OCI-LY3 (cell line): Measurements from ENCODE around the gene HRCT1.

Experiments
- H2AFZ ChIP-seq: fragments of 200-600, 300-600 bp; shearing (Covaris generic); 2 replicates; pipeline ENCODE4 v1.6.0; 2014; ENCODE audit warnings: antibody characterized with exemption, low read depth, low read length
- H3K27ac ChIP-seq: fragments of 200-600, 300-600 bp; sonication (generic); 2 replicates; pipeline ENCODE4 v1.5.1; 2014; ENCODE audit warnings: mild to moderate bottlenecking, low read length, moderate library complexity, mixed read lengths
- H3K27me3 ChIP-seq: fragments of 200-600, 300-600 bp; sonication (generic); 2 replicates; pipeline ENCODE4 v1.6.1; 2014; ENCODE audit warnings: low read depth, low read length, mixed read lengths
- H3K36me3 ChIP-seq: fragments of 200-600, 300-600 bp; sonication (generic); replicated peaks from 2 replicates; pipeline ENCODE3; 2014; ENCODE audit warnings: low read depth, low read length, mixed read lengths
- H3K4me1 ChIP-seq: fragments of 300-600, 200-600 bp; sonication (generic); 2 replicates; pipeline ENCODE4 v1.6.1; 2014; ENCODE audit warnings: low read length, mixed read lengths
- H3K4me2 ChIP-seq: fragments of 200-600, 300-600 bp; sonication (generic); 2 replicates; pipeline ENCODE4 v1.6.1; 2014; ENCODE audit warnings: low read length, mixed read lengths
- H3K4me3 ChIP-seq: fragments of 300-600, 200-600 bp; sonication (generic); 2 replicates; pipeline ENCODE4 v1.5.1; 2014; ENCODE audit warnings: antibody characterized with exemption, mild to moderate bottlenecking, low read length, moderate library complexity
- H3K79me2 ChIP-seq: fragments of 300-600, 200-600 bp; shearing (Covaris generic); 2 replicates; pipeline ENCODE4 v1.6.1; 2014; ENCODE audit warnings: mild to moderate bottlenecking, low read length, mixed read lengths
- H3K9ac ChIP-seq: fragments of 300-600, 200-600 bp; shearing (Covaris generic); 2 replicates; pipeline ENCODE4 v1.6.0; 2014; ENCODE audit warnings: mild to moderate bottlenecking, low read length, moderate library complexity
- H3K9me3 ChIP-seq: fragments of 200-600, 300-600 bp; shearing (Covaris generic); 2 replicates; pipeline ENCODE4 v1.6.1; 2014; ENCODE audit warnings: low read length, mixed read lengths; ENCODE audit not compliant: insufficient read depth
- H4K20me1 ChIP-seq: fragments of 200-600, 300-600 bp; sonication (generic); 2 replicates; pipeline ENCODE4 v1.6.1; 2016; ENCODE audit warnings: low read length, mixed read lengths; ENCODE audit not compliant: insufficient read depth
- EZH2phosphoT487 ChIP-seq: fragments of 200-600 bp; shearing (Covaris generic); IDR thresholded peaks from 2 replicates; pipeline ENCODE4 v1.6.1; 2018; ENCODE audit warnings: antibody characterized with exemption, mixed run types, low read depth
- TF ChIP-seq, protein P1 (sequence below): fragments of 200-600, 300-600 bp; sonication (generic); IDR thresholded peaks from 2 replicates; pipeline ENCODE4 v1.5.1; 2014; ENCODE audit warnings: antibody characterized with exemption, low read length, low read depth

Gene HRCT1

DNA sequence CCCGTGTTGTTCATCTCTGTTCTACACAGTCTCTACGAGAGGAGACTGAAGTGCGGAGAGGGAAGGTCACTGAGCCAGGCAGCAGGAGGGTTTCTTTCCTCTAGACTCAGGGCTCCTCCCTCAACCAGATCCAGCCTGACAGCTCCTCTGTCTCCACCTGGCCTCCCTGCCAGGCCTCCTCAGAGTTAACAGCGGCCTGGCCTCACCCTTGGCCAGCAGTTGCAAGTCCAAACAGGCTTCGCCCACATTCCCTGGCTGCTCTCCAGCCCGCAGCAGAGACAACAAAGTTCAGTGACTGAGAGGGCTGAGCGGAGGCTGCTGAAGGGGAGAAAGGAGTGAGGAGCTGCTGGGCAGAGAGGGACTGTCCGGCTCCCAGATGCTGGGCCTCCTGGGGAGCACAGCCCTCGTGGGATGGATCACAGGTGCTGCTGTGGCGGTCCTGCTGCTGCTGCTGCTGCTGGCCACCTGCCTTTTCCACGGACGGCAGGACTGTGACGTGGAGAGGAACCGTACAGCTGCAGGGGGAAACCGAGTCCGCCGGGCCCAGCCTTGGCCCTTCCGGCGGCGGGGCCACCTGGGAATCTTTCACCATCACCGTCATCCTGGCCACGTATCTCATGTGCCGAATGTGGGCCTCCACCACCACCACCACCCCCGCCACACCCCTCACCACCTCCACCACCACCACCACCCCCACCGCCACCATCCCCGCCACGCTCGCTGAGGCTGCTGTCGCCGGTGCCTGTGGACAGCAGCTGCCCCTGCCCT, at the start of gene HRCT1:
HRCT1 (plus strand) TSS at position 291 of the 768 bp plus-strand sequence; CDS start at position 377, 86 bp downstream.
- no peaks in the 10 kb centered on the region for H3K36me3 ChIP-seq
- peaks cover 5% of the 10 kb centered on the region; the same call in 1 of the 2 replicates for H3K4me1 ChIP-seq
- no peaks in the 10 kb centered on the region for H4K20me1 ChIP-seq
- no peak within 1 kb of the TSS for H2AFZ ChIP-seq
- no peaks in the 10 kb centered on the region for H3K9me3 ChIP-seq
- no peaks in the 10 kb centered on the region for H3K79me2 ChIP-seq
- no peak within 1 kb of the TSS for H3K4me3 ChIP-seq
- no peak within 1 kb of the TSS for H3K27ac ChIP-seq
- TF ChIP-seq EZH2phosphoT487, result no peak
- TF ChIP-seq, protein P1, sequence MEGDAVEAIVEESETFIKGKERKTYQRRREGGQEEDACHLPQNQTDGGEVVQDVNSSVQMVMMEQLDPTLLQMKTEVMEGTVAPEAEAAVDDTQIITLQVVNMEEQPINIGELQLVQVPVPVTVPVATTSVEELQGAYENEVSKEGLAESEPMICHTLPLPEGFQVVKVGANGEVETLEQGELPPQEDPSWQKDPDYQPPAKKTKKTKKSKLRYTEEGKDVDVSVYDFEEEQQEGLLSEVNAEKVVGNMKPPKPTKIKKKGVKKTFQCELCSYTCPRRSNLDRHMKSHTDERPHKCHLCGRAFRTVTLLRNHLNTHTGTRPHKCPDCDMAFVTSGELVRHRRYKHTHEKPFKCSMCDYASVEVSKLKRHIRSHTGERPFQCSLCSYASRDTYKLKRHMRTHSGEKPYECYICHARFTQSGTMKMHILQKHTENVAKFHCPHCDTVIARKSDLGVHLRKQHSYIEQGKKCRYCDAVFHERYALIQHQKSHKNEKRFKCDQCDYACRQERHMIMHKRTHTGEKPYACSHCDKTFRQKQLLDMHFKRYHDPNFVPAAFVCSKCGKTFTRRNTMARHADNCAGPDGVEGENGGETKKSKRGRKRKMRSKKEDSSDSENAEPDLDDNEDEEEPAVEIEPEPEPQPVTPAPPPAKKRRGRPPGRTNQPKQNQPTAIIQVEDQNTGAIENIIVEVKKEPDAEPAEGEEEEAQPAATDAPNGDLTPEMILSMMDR, result no peak
- H3K27me3 ChIP-seq, result peaks cover 14% of the 10 kb centered on the region; the same call in 1 of the 2 replicates
- H3K4me2 ChIP-seq, result no peak within 1 kb of the TSS
- no peak within 1 kb of the TSS for H3K9ac ChIP-seq

DNA sequence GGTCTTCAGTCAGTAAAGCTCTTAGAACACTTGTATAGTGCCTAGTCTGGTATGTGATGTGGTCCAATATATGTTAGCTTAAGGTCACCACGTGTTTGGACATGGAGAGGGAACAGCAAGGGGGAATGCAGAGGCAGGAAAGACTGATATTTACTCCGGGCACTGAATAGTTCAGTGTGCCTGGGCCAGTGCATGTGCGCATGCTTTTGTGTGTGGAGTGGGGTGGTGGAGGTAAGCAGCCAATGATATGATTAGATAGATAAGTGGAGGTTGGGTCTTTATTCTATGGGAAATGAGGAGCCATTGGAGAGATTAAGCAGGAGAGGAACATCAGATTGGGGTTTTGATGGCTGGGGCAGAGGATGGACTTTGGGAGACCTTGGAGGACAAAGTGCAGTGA, 49.8 kb upstream of the HRCT1 start:
- Histone ChIP-seq H3K27ac (no peak overlapping the region), H3K27me3 (no peaks in the 10 kb centered on the region), H3K36me3 (no peaks in the 10 kb centered on the region), H3K4me2 (no peak overlapping the region), H3K9ac (no peak overlapping the region), H3K4me3 (no peak overlapping the region), H3K79me2 (no peaks in the 10 kb centered on the region), H2AFZ (no peak overlapping the region), H3K4me1 (no peaks in the 10 kb centered on the region), H3K9me3 (no peaks in the 10 kb centered on the region), H4K20me1 (no peaks in the 10 kb centered on the region)
- TF ChIP-seq, protein P1, result no peak
- no peak for TF ChIP-seq EZH2phosphoT487

DNA sequence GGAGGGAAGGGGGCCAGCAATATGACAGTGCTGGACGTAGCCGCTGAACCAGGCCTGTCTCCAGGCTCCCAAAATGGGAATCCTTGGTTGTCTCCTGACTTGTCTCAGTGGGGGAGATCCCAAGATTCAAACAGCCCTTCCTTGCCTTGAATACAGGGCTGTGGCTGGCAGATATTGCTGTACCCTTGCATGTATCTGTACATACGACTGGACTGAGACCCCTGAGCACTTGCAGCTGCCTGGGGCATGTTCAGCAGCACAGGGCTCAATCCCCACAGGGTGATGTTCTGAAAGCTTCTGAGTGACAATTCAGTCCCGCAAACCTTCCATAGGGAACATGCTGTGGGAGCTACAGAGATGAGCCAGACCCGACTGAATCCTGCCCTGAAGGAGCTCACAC, 49.1 kb upstream of the HRCT1 start:
- H3K27me3 ChIP-seq, result no peaks in the 10 kb centered on the region
- no peaks in the 10 kb centered on the region for H4K20me1 ChIP-seq

DNA sequence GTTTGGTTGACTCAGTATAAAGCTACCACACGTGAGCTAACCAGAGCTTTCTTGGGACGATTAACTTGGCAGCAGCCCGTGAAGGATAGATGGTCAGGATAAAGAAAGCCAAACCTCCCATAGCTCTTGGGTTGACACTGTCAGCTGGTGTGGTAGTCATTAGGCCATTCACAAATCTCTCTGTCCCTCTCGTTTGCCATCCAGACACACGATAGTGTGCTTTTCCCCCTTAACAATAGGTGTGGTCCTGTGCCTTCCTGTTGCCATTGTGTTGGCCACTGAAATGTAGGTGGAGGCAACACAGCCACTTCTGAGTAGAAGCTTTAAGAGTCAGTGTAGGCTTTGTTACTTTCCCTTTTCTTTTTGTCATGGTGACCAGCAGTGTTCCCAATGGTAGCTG, 47.5 kb upstream of the HRCT1 start:
- H3K27me3 ChIP-seq, result no peaks in the 10 kb centered on the region
- H3K36me3 ChIP-seq, result no peaks in the 10 kb centered on the region
- no peak overlapping the region for H3K27ac ChIP-seq
- H2AFZ ChIP-seq, result no peak overlapping the region
- H3K4me1 ChIP-seq, result no peaks in the 10 kb centered on the region
- no peaks in the 10 kb centered on the region for H4K20me1 ChIP-seq
- no peaks in the 10 kb centered on the region for H3K79me2 ChIP-seq
- no peak overlapping the region for H3K4me3 ChIP-seq
- no peaks in the 10 kb centered on the region for H3K9me3 ChIP-seq
- no peak overlapping the region for H3K9ac ChIP-seq
- no peak for TF ChIP-seq EZH2phosphoT487
- TF ChIP-seq, protein P1, result no peak
- H3K4me2 ChIP-seq, result no peak overlapping the region

More for the DNA sequence above, 49.1 kb upstream of the HRCT1 start:
- Histone ChIP-seq H2AFZ (no peak overlapping the region), H3K36me3 (no peaks in the 10 kb centered on the region), H3K4me3 (no peak overlapping the region), H3K4me1 (no peaks in the 10 kb centered on the region), H3K4me2 (no peak overlapping the region), H3K9ac (no peak overlapping the region), H3K79me2 (no peaks in the 10 kb centered on the region), H3K9me3 (no peaks in the 10 kb centered on the region), H3K27ac (no peak overlapping the region)
- no peak for TF ChIP-seq EZH2phosphoT487
- TF ChIP-seq, protein P1, result no peak
